Prostate gland (tissue), 2 donors: Measurements from ENCODE around the gene OAS3. TPM values are rescaled to one million over a fixed set of nuclear protein-coding genes. Genes with fewer than 3 reads are reported as not detected.

ENCODE experiments used
- DNase-seq: peaks from one replicate; pipeline ENCODE4 v3.0.0-alpha.2; 2019; ENCODE audit warnings: low spot score
- H3K27ac ChIP-seq, 2 donors: fragments of 200-600 bp; sonication (generic); 2 replicates each; pipeline ENCODE4 v1.5.1; 2017 to 2019
- H3K27me3 ChIP-seq: fragments of 200-600 bp; sonication (generic); replicated peaks from 2 replicates; pipeline ENCODE4 v1.5.1; 2019; ENCODE audit not compliant: insufficient read depth
- H3K36me3 ChIP-seq, 2 donors: fragments of 200-600 bp; sonication (generic); 1 replicate in 1 of 2; 2 replicates in 1 of 2; pipeline versions ENCODE4 v1.5.1 to v1.8.1; 2017 to 2019
- H3K4me1 ChIP-seq: fragments of 200-600 bp; sonication (generic); replicated peaks from 2 replicates; pipeline ENCODE4 v1.5.1; 2019
- H3K4me3 ChIP-seq, 2 donors: fragments of 200-600 bp; sonication (generic); 2 replicates each; pipeline ENCODE4 v1.5.1; 2017 to 2019
- H3K9me3 ChIP-seq: fragments of 200-600 bp; sonication (generic); 2 replicates; pipeline ENCODE4 v1.5.1; 2017
- CTCF ChIP-seq, 4 experiments: fragments of 200-600 bp in 2 of 4; fragments of 450-650 bp in 2 of 4; sonication (generic) in 2 of 4; IDR thresholded peaks; 1 replicate in 3 of 4; 2 replicates in 1 of 4; pipeline ENCODE4 v1.5.1; 2016 to 2019; ENCODE audit warnings: antibody characterized with exemption in 4 of 4, mild to moderate bottlenecking in 2 of 4, moderate library complexity in 2 of 4
- POLR2A ChIP-seq: fragments of 450-650 bp; IDR thresholded peaks from one replicate; pipeline ENCODE4 v1.6.1; 2016; ENCODE audit warnings: antibody characterized with exemption, mild to moderate bottlenecking
- POLR2AphosphoS5 ChIP-seq: sonication (generic); formaldehyde crosslinking; IDR thresholded peaks from one replicate; pipeline ENCODE4 v1.6.1; 2017; ENCODE audit warnings: antibody characterized with exemption
- WGBS: methylation state at CpG from one replicate; pipeline ENCODE4 v1.1.5; 2018; 5-methylcytosine and 5-hydroxymethylcytosine counted together
- intact Hi-C: fragments of 100-400 bp; cut with DNase I; formaldehyde crosslinking; loops from one replicate; pipeline ENCODE4 v1.14.2; 2022
- total RNA-seq, 2 donors: library from RNA; depleted of rRNA; stranded (reverse); fragments of >200 nt; gene quantifications; one replicate each; pipeline ENCODE4 v1.1.0, GENCODE V29; 2016

OAS3 gene
- total RNA-seq, 2 donors from 2014 or later: 8.7 to 11.2 TPM

- no peak overlapping the region for H3K4me3 ChIP-seq
- H3K4me1 ChIP-seq: no peaks in the 10 kb centered on the region
- no peak overlapping the region for H3K27ac ChIP-seq
- WGBS: 95% methylated on average over 6 of the region's 6 CpGs
- no peak for DNase-seq
- intact Hi-C loops: no loop called here
- H3K36me3 ChIP-seq: no peaks in the 10 kb centered on the region
- H3K9me3 ChIP-seq: no peaks in the 10 kb centered on the region
- TF ChIP-seq POLR2AphosphoS5: no peak
- no peak for TF ChIP-seq POLR2A
- no peak for TF ChIP-seq CTCF (IDR thresholded peaks at IDR 0.05)
- H3K27me3 ChIP-seq: no peaks in the 10 kb centered on the region
Measured at GRCh38 chr12:112964067-112964670, 25.9 kb downstream of the OAS3 start.

GRCh38 chr12:112964915-112965314 lies 26.6 kb downstream of the OAS3 start:
- no peak overlapping the region for H3K27ac ChIP-seq
- H3K36me3 ChIP-seq: no peaks in the 10 kb centered on the region
- intact Hi-C loops: no loop called here
- no peaks in the 10 kb centered on the region for H3K27me3 ChIP-seq
- WGBS: 95% methylated on average over 4 of the region's 4 CpGs
- H3K4me1 ChIP-seq: no peaks in the 10 kb centered on the region
- TF ChIP-seq POLR2AphosphoS5: no peak
- no peak for TF ChIP-seq CTCF (IDR thresholded peaks at IDR 0.05)
- no peak for TF ChIP-seq POLR2A
- DNase-seq: no peak
- no peak overlapping the region for H3K4me3 ChIP-seq
- H3K9me3 ChIP-seq: no peaks in the 10 kb centered on the region

- H3K9me3 ChIP-seq: no peaks in the 10 kb centered on the region
- no peak overlapping the region for H3K4me3 ChIP-seq
- WGBS: 86% methylated on average over 15 of the region's 15 CpGs
- no peak overlapping the region for H3K27ac ChIP-seq
- DNase-seq: no peak
- TF ChIP-seq POLR2A: no peak
- no peak for TF ChIP-seq POLR2AphosphoS5
- no peak for TF ChIP-seq CTCF (IDR thresholded peaks at IDR 0.05)
- intact Hi-C loops: no loop called here
- H3K27me3 ChIP-seq: no peaks in the 10 kb centered on the region
- H3K36me3 ChIP-seq: no peaks in the 10 kb centered on the region
- no peaks in the 10 kb centered on the region for H3K4me1 ChIP-seq
Measured at GRCh38 chr12:112965643-112966042, 27.4 kb downstream of the OAS3 start.

GRCh38 chr12:112967306-112967705 lies 29.0 kb downstream of the OAS3 start:
- no peaks in the 10 kb centered on the region for H3K36me3 ChIP-seq
- TF ChIP-seq CTCF (IDR thresholded peaks at IDR 0.05) (no peak), POLR2A (no peak), POLR2AphosphoS5 (no peak)
- H3K4me3 ChIP-seq: no peak overlapping the region
- DNase-seq: no peak
- WGBS: 95% methylated on average over 9 of the region's 9 CpGs
- intact Hi-C loops: no loop called here
- no peaks in the 10 kb centered on the region for H3K27me3 ChIP-seq
- H3K27ac ChIP-seq: no peak overlapping the region
- H3K4me1 ChIP-seq: no peaks in the 10 kb centered on the region
- H3K9me3 ChIP-seq: no peaks in the 10 kb centered on the region

- no peak for DNase-seq
- intact Hi-C loops: no loop called here
- TF ChIP-seq POLR2AphosphoS5 (no peak), CTCF (IDR thresholded peaks at IDR 0.05) (no peak), POLR2A (no peak)
- Histone ChIP-seq H3K27ac (no peak overlapping the region), H3K4me1 (no peaks in the 10 kb centered on the region), H3K4me3 (no peak overlapping the region), H3K9me3 (no peaks in the 10 kb centered on the region), H3K27me3 (no peaks in the 10 kb centered on the region), H3K36me3 (no peaks in the 10 kb centered on the region)
- 94% methylated on average over 7 of the region's 7 CpGs for WGBS
Measured at GRCh38 chr12:112967858-112968257, 29.6 kb downstream of the OAS3 start.
